Panc1 (cell line): ENCODE data around the gene NMT1. TPM values are rescaled to one million over a fixed set of nuclear protein-coding genes. Genes with fewer than 3 reads are reported as not detected.

Experiments used
- ATAC-seq: fragments of 200-7000 bp; cut with Tn5 transposase; 2 replicates; pipeline ENCODE4 v1.9.1; 2020; ENCODE audit warnings: mild to moderate bottlenecking, moderate library complexity
- BruUV-seq: library from RNA; stranded (reverse); fragments of 400-500 nt; replicated peaks from 2 replicates; lab custom pipeline; 2021; lab: Mats Ljungman, UMichigan
- CTCF ChIA-PET: fragments of 300-600 bp; sonication (Branson Sonifier 250); formaldehyde crosslinking; loops from one replicate; lab custom pipeline; 2022; ENCODE audit warnings: antibody characterized with exemption; lab: Charles Lee
- POLR2A ChIA-PET: fragments of 300-600 bp; sonication (Branson Sonifier 250); formaldehyde crosslinking; loops from one replicate; lab custom pipeline; 2022; ENCODE audit warnings: antibody characterized with exemption; lab: Charles Lee
- DNase-seq: peaks from one replicate; pipeline ENCODE4 v3.0.0-alpha.2; 2010; ENCODE audit warnings: low read depth, low spot score
- H3K27ac ChIP-seq: 2 replicates; pipeline ENCODE4 v1.5.1; 2011; ENCODE audit warnings: mild to moderate bottlenecking, low read length, inconsistent platforms
- H3K27me3 ChIP-seq: fragments of 200-500 bp; sonication (Bioruptor generic); 2 replicates; pipeline ENCODE4 v1.6.0; 2014; ENCODE audit warnings: low read length, inconsistent platforms; ENCODE audit not compliant: control insufficient read depth, insufficient read depth
- H3K36me3 ChIP-seq: fragments of 200-500 bp; sonication (Bioruptor generic); 2 replicates; pipeline ENCODE4 v1.5.1; 2014; ENCODE audit warnings: inconsistent platforms, mild to moderate bottlenecking, low read length, moderate library complexity; ENCODE audit not compliant: control insufficient read depth, insufficient read depth
- H3K4me1 ChIP-seq: 2 replicates; pipeline ENCODE4 v1.5.1; 2011; ENCODE audit warnings: inconsistent platforms, mild to moderate bottlenecking, low read length, moderate library complexity; ENCODE audit not compliant: control insufficient read depth, insufficient read depth
- H3K4me3 ChIP-seq, 2 experiments: 2 replicates each; pipeline ENCODE4 v1.5.1; 2011 to 2012; ENCODE audit warnings: low read depth in 2 of 2, low read length in 2 of 2, mild to moderate bottlenecking in 2 of 2, inconsistent platforms in 1 of 2, moderate library complexity in 1 of 2
- H3K9me3 ChIP-seq: fragments of 200-500 bp; sonication (Bioruptor generic); 2 replicates; pipeline ENCODE4 v1.5.1; 2014; ENCODE audit warnings: low read depth, mild to moderate bottlenecking, inconsistent platforms, low read length, moderate library complexity; ENCODE audit not compliant: control insufficient read depth, insufficient read depth
- POLR2AphosphoS5 ChIP-seq: IDR thresholded peaks from 2 replicates; pipeline ENCODE4 v1.6.1; 2012; ENCODE audit warnings: mild to moderate bottlenecking, low read depth, low read length, moderate library complexity
- SIN3A ChIP-seq: IDR thresholded peaks from 2 replicates; pipeline ENCODE4 v1.6.1; 2012; ENCODE audit warnings: low read depth, mild to moderate bottlenecking, low read length, moderate library complexity, borderline replicate concordance; ENCODE audit not compliant: insufficient read depth
- TCF7L2 ChIP-seq: IDR thresholded peaks from 2 replicates; pipeline ENCODE4 v1.6.1; 2011; ENCODE audit warnings: mild to moderate bottlenecking, low read depth, low read length, inconsistent platforms
- in situ Hi-C: cut with HindIII; loops from 2 replicates; pipeline ENCODE4 v1.10.0; 2016; ENCODE audit warnings: low sequenced_read_pairs, low pct_unique_long_range_greater_than_20kb
- intact Hi-C: fragments of 100-400 bp; cut with micrococcal nuclease; formaldehyde crosslinking; loops from one replicate; pipeline ENCODE4 v1.10.0; 2022; ENCODE audit not compliant: unreplicated experiment
- total RNA-seq: library from RNA; stranded (reverse); gene quantifications from one replicate; pipeline ENCODE4 v1.2.1, GENCODE V29; 2021; ENCODE audit not compliant: unreplicated experiment
- TF ChIP-seq, protein P1 (sequence below), 2 experiments: IDR thresholded peaks; 2 replicates each; pipeline ENCODE4 v1.6.1; 2011 to 2012; ENCODE audit warnings: low read depth in 2 of 2, control low read depth in 1 of 2, low read length in 1 of 2, mild to moderate bottlenecking in 1 of 2, moderate library complexity in 1 of 2; ENCODE audit not compliant: insufficient read depth in 1 of 2
- TF ChIP-seq, protein P2 (sequence below): fragments of 450-650 bp; IDR thresholded peaks from 2 replicates; pipeline ENCODE4 v1.5.1; 2017; ENCODE audit warnings: mild to moderate bottlenecking

Gene NMT1
- total RNA-seq, 1 experiment from 2014 or later, result 105 TPM

DNA sequence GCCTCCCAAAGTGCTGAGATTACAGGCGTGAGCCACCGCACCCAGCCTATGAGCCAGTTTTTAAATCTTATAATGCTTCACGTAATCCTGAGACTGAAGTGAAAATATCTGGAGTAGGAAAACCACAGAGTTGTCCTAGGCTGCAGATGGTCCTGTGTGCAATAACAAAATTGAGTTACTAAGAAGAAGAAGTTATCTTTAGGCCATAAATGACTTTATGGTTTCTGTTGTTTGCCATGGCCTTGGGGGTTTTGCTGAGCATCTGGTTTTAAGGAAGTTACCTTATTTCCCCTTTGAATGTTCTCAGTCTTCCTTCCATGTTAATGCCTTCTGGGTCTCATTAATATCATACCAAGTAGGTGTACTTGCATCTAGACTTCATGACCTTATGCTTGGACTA is 16.5 kb downstream of the NMT1 start:
- DNase-seq, result no peak
- CTCF ChIA-PET, result no interaction called here

DNA sequence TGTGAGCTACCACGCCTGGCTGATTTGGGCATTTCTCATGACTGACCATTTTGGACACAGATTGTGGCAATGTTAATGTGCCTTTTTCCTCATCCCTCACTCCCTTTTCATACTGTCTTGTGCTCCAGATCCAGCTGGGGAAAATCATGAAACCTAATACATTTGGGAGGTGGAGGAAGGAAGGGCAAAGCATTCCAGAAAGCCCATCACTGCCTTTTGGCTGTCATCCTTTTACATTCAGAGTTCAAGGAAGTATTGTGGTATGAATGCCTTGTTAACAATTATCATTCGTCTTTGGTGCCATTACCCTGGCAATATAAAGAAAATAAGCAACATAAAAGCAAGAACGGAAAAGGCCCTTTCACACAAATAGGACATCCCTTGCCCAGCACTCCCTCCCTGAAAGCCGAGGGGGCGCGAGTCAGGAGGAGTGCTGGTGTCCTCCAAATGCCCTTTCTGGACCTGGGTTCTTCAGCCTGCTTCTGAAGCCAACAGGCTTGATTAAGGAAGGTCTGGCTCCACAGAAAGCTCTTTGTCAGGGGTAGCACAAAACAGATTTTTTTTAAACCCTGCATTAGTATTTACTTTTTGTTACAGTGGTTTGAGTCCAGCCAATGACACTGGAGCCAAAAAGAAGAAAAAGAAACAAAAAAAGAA is 20.1 kb downstream of the NMT1 start:
- Histone ChIP-seq H3K27me3 (no peaks in the 10 kb centered on the region), H3K4me3 (no peak overlapping the region), H3K36me3 (peaks cover 14% of the 10 kb centered on the region), H3K9me3 (no peaks in the 10 kb centered on the region), H3K27ac (no peak overlapping the region), H3K4me1 (no peaks in the 10 kb centered on the region)
- in situ Hi-C loops (no loop called here), intact Hi-C loops (no loop called here)
- BruUV-seq, result no TSS peak
- ATAC-seq (no peak), DNase-seq (no peak)
- CTCF ChIA-PET, result no interaction called here
- POLR2A ChIA-PET, result no interaction called here
- TF ChIP-seq, protein P1, sequence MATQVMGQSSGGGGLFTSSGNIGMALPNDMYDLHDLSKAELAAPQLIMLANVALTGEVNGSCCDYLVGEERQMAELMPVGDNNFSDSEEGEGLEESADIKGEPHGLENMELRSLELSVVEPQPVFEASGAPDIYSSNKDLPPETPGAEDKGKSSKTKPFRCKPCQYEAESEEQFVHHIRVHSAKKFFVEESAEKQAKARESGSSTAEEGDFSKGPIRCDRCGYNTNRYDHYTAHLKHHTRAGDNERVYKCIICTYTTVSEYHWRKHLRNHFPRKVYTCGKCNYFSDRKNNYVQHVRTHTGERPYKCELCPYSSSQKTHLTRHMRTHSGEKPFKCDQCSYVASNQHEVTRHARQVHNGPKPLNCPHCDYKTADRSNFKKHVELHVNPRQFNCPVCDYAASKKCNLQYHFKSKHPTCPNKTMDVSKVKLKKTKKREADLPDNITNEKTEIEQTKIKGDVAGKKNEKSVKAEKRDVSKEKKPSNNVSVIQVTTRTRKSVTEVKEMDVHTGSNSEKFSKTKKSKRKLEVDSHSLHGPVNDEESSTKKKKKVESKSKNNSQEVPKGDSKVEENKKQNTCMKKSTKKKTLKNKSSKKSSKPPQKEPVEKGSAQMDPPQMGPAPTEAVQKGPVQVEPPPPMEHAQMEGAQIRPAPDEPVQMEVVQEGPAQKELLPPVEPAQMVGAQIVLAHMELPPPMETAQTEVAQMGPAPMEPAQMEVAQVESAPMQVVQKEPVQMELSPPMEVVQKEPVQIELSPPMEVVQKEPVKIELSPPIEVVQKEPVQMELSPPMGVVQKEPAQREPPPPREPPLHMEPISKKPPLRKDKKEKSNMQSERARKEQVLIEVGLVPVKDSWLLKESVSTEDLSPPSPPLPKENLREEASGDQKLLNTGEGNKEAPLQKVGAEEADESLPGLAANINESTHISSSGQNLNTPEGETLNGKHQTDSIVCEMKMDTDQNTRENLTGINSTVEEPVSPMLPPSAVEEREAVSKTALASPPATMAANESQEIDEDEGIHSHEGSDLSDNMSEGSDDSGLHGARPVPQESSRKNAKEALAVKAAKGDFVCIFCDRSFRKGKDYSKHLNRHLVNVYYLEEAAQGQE (IDR thresholded peaks at IDR 0.05; ENCODE audit: insufficient read depth in 1 of 2, low read depth in 2 of 2, low read length in 1 of 2), result no peak
- TF ChIP-seq SIN3A (no peak), TCF7L2 (no peak), POLR2AphosphoS5 (no peak)
- TF ChIP-seq, protein P2, sequence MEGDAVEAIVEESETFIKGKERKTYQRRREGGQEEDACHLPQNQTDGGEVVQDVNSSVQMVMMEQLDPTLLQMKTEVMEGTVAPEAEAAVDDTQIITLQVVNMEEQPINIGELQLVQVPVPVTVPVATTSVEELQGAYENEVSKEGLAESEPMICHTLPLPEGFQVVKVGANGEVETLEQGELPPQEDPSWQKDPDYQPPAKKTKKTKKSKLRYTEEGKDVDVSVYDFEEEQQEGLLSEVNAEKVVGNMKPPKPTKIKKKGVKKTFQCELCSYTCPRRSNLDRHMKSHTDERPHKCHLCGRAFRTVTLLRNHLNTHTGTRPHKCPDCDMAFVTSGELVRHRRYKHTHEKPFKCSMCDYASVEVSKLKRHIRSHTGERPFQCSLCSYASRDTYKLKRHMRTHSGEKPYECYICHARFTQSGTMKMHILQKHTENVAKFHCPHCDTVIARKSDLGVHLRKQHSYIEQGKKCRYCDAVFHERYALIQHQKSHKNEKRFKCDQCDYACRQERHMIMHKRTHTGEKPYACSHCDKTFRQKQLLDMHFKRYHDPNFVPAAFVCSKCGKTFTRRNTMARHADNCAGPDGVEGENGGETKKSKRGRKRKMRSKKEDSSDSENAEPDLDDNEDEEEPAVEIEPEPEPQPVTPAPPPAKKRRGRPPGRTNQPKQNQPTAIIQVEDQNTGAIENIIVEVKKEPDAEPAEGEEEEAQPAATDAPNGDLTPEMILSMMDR, result no peak

More for the DNA sequence above, 16.5 kb downstream of the NMT1 start:
- no peak overlapping the region for H3K4me3 ChIP-seq
- POLR2A ChIA-PET, result no interaction called here
- in situ Hi-C loops (no loop called here), intact Hi-C loops (no loop called here)
- no TSS peak for BruUV-seq
- H3K27me3 ChIP-seq, result no peaks in the 10 kb centered on the region
- H3K27ac ChIP-seq, result no peak overlapping the region
- TF ChIP-seq, protein P2, result no peak
- H3K36me3 ChIP-seq, result peaks cover 7% of the 10 kb centered on the region
- no peaks in the 10 kb centered on the region for H3K4me1 ChIP-seq
- ATAC-seq, result no peak
- H3K9me3 ChIP-seq, result no peaks in the 10 kb centered on the region
